Heart left ventricle (tissue), 13 donors: ENCODE measurements around the gene TACR1.

Source experiments
- CTCF ChIP-seq, 12 donors: fragments of 200-600 bp; sonication (generic) in 4 of 12; IDR thresholded peaks; one replicate each; pipeline versions ENCODE4 v1.5.0 to v1.8.0; 2018 to 2022; ENCODE audit warnings: antibody characterized with exemption in 12 of 12, mild to moderate bottlenecking in 5 of 12
- POLR2A ChIP-seq, 2 donors: fragments of 450-650 bp; IDR thresholded peaks; one replicate each; pipeline ENCODE4 v1.6.1; 2017; ENCODE audit warnings: antibody characterized with exemption in 2 of 2, mild to moderate bottlenecking in 2 of 2, moderate library complexity in 2 of 2
- donor health status: ischemic (EF 13 %, LVEDD 7.1; RV severe dilation, severe dysfunction).
- donor health status: DM: no; HTN: yes; CAD: no.
- donor health status: DM: no; HTN: no; CAD: no.
- donor health status: ischemic (EF 25% LVEDD 6.9; RV normal size, moderate dysfunction).
- donor health status: ischemic (EF 25% LVEDD 5.7; RV mildly dilated, moderate dysfunction).
- donor health status: ischemic (EF 35%, LVEDD 5.7; RV mildly dilated, moderate dysfunction).
- donor health status: nonischemic (EF 11% LVEDD 7.7; RV severe dilation, severe dysfunction).
- donor health status: DM: yes; HTN: yes; CAD: no.
- donor health status: PGD.
- donor health status: ischemic (EF 29% LVEDD 5.4; RV normal size, mild dysfunction).
- donor health status: nonischemic (EF 23%, LVEDD 6.1; RV moderate dilation, normal function).

DNA sequence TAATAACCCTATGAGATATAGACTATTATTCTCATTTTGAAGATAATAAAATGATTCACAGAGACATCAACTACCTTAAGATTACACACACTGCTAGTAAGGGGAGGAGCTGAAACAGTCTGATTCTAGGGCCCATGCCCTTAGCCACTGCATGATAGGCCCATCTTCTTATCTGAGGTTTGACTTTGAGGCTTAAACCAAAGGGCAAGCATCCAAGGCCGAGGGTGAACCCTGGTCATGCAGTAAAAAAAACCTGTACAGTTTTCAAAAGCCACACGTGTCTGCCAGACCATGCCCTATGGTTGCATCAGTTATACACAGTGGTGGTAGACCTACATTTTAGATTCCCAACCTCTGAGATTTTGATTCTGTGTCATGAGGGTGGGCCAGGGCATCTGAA is 196.0 kb downstream of the TACR1 start:
- TF ChIP-seq CTCF (IDR thresholded peaks at IDR 0.05) (no peak), POLR2A (IDR thresholded peaks at IDR 0.05) (no peak)
